ENCODE measurements around the gene TSFM.

TSFM gene

GRCh38 chr12:57744194-57744776 lies 38.3 kb upstream of the TSFM start (continued):
- TF ChIP-seq HIC1 (tag by site-specific recombination; IDR thresholded peaks at IDR 0.05) (no peak; the same call in none of the 2 replicates), ZNF596 (tag by site-specific recombination; IDR thresholded peaks at IDR 0.05) (no peak), ZNF76 (tag by site-specific recombination; IDR thresholded peaks at IDR 0.05; ENCODE audit: borderline replicate concordance, low read depth) (peak; percentile 54; the same call in 1 of the 2 replicates), ZNF561 (tag by site-specific recombination; IDR thresholded peaks at IDR 0.05; ENCODE audit: borderline replicate concordance) (peak; percentile 61; the same call in 1 of the 2 replicates), ZNF341 (tag by site-specific recombination; IDR thresholded peaks at IDR 0.05; ENCODE audit: low read depth) (no peak), HOXD13 (CRISPR knock-in tag; IDR thresholded peaks at IDR 0.05; ENCODE audit: borderline replicate concordance) (no peak), MYNN (tag by site-specific recombination; IDR thresholded peaks at IDR 0.05; ENCODE audit: borderline replicate concordance) (no peak), ZNF23 (tag by site-specific recombination; IDR thresholded peaks at IDR 0.05; ENCODE audit: borderline replicate concordance) (no peak), PRDM4 (tag by site-specific recombination; IDR thresholded peaks at IDR 0.05) (no peak), ZNF280C (tag by site-specific recombination; IDR thresholded peaks at IDR 0.05) (no peak), ZNF692 (tag by site-specific recombination; IDR thresholded peaks at IDR 0.05) (peak; percentile 23), FEZF1 (tag by site-specific recombination; IDR thresholded peaks at IDR 0.05) (no peak), BCL6B (tag by site-specific recombination; IDR thresholded peaks at IDR 0.05) (no peak; the same call in 1 of the 2 replicates), ZFHX2 (tag by site-specific recombination; conservative IDR thresholded peaks at IDR 0.05) (no peak), ZNF677 (tag by site-specific recombination; IDR thresholded peaks at IDR 0.05) (no peak), ZBTB6 (tag by site-specific recombination; IDR thresholded peaks at IDR 0.05) (no peak), ZNF140 (tag by site-specific recombination; IDR thresholded peaks at IDR 0.05) (no peak), ZNF623 (tag by site-specific recombination; IDR thresholded peaks at IDR 0.05) (0 out of 2 replicates have a peak, but pooled peaks have one; percentile 36), ZNF239 (tag by site-specific recombination; IDR thresholded peaks at IDR 0.05) (no peak), ZNF423 (tag by site-specific recombination; IDR thresholded peaks at IDR 0.05) (peak; percentile 82), PBX3 (CRISPR knock-in tag; IDR thresholded peaks at IDR 0.05) (no peak), ZNF513 (tag by site-specific recombination; IDR thresholded peaks at IDR 0.05) (no peak), HOXA7 (CRISPR knock-in tag; IDR thresholded peaks at IDR 0.05; ENCODE audit: borderline replicate concordance) (no peak), ZNF394 (tag by site-specific recombination; IDR thresholded peaks at IDR 0.05; ENCODE audit: borderline replicate concordance) (no peak; the same call in none of the 2 replicates)

Measured in HEK293 (cell line).